ENCODE data around the gene CCDC3.

DNA sequence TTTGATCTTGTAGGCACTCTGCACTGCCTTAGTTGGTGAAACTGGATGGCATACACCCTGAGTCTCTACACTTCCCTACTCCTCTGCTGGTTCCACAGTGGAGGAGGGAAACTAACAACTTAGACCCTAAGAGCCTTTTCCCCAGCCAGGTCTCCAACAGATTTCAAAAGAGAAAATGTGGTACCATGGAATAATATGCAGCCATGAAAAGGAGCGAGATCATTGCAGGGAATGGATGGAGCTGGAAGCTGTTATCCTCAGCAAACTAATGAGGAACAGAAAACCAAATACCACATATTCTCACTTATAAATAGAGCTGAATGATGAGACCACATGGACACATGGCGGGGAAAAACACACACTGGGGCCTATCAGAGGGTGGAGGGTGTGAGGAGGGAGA, 36.3 kb upstream of the CCDC3 start:
- TF ChIP-seq, protein P1, sequence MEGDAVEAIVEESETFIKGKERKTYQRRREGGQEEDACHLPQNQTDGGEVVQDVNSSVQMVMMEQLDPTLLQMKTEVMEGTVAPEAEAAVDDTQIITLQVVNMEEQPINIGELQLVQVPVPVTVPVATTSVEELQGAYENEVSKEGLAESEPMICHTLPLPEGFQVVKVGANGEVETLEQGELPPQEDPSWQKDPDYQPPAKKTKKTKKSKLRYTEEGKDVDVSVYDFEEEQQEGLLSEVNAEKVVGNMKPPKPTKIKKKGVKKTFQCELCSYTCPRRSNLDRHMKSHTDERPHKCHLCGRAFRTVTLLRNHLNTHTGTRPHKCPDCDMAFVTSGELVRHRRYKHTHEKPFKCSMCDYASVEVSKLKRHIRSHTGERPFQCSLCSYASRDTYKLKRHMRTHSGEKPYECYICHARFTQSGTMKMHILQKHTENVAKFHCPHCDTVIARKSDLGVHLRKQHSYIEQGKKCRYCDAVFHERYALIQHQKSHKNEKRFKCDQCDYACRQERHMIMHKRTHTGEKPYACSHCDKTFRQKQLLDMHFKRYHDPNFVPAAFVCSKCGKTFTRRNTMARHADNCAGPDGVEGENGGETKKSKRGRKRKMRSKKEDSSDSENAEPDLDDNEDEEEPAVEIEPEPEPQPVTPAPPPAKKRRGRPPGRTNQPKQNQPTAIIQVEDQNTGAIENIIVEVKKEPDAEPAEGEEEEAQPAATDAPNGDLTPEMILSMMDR (IDR thresholded peaks at IDR 0.05) = no peak
- TF ChIP-seq POLR2A (IDR thresholded peaks at IDR 0.05) = no peak
